Rectal smooth muscle tissue (tissue), 1 donor: ENCODE results near the gene FAM180B.
"Not testable (repeated sequence)": the region's sequence is repeated elsewhere in the genome, so short reads cannot be mapped to it uniquely, and the experiment has no call there.

Experiments used
- H3K27ac ChIP-seq: one replicate; pipeline ENCODE4 v1.7.0; 2013; ENCODE audit warnings: low read depth, low read length, inconsistent platforms
- H3K27me3 ChIP-seq: one replicate; pipeline ENCODE4 v1.7.0; 2013; ENCODE audit warnings: low read length; ENCODE audit not compliant: control insufficient read depth, insufficient read depth
- H3K36me3 ChIP-seq: one replicate; pipeline ENCODE4 v1.7.0; 2013; ENCODE audit warnings: low read length; ENCODE audit not compliant: control insufficient read depth, insufficient read depth
- H3K4me1 ChIP-seq: one replicate; pipeline ENCODE4 v1.7.0; 2013; ENCODE audit warnings: low read length; ENCODE audit not compliant: control insufficient read depth, insufficient read depth
- H3K4me3 ChIP-seq: one replicate; pipeline ENCODE4 v1.7.0; 2013; ENCODE audit warnings: low read length
- H3K9ac ChIP-seq: one replicate; pipeline ENCODE4 v1.7.0; 2013; ENCODE audit warnings: low read length

FAM180B gene

GRCh38 chr11:47553406-47553743 is 33.1 kb upstream of the FAM180B start:
- Histone ChIP-seq H3K9ac (peak overlapping the region; percentile 78), H3K4me3 (peak overlapping the region; percentile 81), H3K27me3 (no peaks in the 10 kb centered on the region), H3K27ac (peak overlapping the region; percentile 66), H3K4me1 (peaks cover 8% of the 10 kb centered on the region), H3K36me3 (no peaks in the 10 kb centered on the region)

GRCh38 chr11:47557004-47557403 is 29.5 kb upstream of the FAM180B start:
- H3K36me3 ChIP-seq, H3K4me3 ChIP-seq, H3K27me3 ChIP-seq, H3K9ac ChIP-seq, H3K27ac ChIP-seq, H3K4me1 ChIP-seq: not testable (repeated sequence)

DNA sequence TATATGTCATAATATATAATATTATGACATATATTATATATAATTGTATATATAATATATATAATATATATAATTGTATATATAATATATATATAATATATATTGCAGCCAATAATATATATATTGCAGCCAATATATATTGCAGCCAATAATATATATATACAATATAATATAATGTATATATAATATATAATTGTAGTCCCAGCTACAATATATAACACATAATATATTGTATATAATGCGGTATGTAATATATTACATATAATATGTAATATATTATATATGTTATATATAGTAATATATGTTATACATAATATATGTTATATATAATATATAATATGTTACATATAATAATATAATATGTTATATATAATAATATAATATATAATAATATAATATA is 27.8 kb upstream of the FAM180B start:
- Histone ChIP-seq H3K36me3 (no peaks in the 10 kb centered on the region), H3K27ac (no peak overlapping the region), H3K9ac (no peak overlapping the region), H3K4me1 (no peaks in the 10 kb centered on the region), H3K4me3 (no peak overlapping the region), H3K27me3 (no peaks in the 10 kb centered on the region)

DNA sequence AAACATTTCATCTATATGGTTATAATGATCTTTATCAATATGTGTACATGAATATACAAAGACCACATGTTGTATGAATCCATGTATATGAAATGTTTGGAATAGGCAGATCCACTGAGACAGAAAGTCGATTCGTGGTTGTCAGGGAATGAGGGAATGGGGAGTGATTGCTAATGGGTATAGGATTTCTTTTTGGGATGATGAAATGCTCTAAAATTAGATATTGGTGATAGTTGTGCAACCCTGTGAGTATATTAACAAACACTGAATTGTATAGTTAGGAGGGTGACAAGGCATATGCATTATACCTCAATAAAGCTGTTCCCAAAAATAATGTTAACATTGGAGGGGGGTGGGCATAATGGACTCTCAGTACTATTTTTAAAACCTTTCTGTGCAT is 26.1 kb upstream of the FAM180B start:
- no peak overlapping the region for H3K4me3 ChIP-seq
- no peak overlapping the region for H3K27ac ChIP-seq
- H3K9ac ChIP-seq = no peak overlapping the region
- peaks cover 3% of the 10 kb centered on the region for H3K4me1 ChIP-seq
- H3K27me3 ChIP-seq = no peaks in the 10 kb centered on the region
- H3K36me3 ChIP-seq = no peaks in the 10 kb centered on the region

DNA sequence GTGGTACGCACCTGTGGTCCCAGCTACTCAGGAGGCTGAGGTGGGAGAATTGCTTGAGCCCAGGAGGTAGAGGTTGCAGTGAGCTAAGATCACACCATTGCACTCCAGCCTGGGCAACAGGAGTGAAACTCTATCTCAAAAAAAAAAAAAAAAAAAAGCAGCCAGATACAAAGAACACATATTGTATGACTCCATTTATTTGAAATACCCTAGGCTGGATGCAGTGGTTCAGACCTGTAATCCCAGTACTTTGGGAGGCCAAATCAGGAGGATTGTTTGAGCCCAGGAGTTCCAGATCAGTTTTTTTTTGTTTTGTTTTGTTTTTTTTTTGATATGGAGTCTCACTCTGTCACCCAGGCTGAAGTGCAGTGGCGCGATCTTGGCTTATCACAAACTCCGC is 24.1 kb upstream of the FAM180B start:
- H3K36me3 ChIP-seq, H3K27ac ChIP-seq, H3K9ac ChIP-seq, H3K4me1 ChIP-seq, H3K27me3 ChIP-seq, H3K4me3 ChIP-seq: not testable (repeated sequence)

DNA sequence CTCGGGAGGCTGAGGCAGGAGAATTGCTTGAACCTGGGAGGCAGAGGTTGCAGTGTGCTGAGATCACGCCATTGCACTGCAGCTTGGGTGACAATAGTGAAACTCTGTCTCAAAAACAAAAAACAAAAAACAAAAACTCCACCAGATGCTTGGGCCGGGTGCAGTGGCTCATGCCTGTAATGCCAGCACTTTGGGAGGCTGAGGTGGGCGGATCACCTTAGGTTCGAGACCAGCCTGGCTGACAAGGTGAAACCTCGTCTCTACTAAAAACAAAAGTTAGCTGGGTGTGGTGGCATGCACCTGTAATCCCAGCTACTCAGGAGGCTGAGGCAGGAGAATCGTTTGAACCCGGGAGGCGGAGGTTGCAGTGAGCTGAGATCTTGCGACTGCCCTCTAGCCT is 22.1 kb upstream of the FAM180B start:
- not testable (repeated sequence) for H3K9ac ChIP-seq, H3K4me3 ChIP-seq, H3K27ac ChIP-seq, H3K36me3 ChIP-seq, H3K4me1 ChIP-seq, H3K27me3 ChIP-seq

DNA sequence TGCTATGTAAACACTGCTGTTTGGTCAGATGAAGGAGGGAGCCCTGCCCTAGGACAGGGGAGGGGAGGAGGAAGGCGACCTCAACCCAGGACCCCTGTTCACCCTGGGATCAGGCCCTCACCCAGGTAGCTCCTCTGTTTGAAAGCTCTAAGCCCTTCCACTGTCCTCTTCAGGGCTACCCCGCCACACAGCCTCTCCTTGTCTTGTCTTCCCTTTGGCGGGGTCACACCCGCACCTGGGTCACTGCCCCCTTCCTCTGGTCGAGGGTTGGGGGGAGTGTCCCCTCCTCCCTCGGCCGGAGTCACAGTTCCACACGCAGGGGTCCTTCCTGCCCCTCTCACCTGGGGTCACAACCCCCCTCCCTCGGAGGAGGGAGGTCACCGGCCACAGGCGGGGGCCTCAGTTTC is 21.5 kb upstream of the FAM180B start:
- H3K4me1 ChIP-seq = peaks cover 5% of the 10 kb centered on the region
- peak overlapping the region; percentile 88 for H3K4me3 ChIP-seq
- peaks cover 3% of the 10 kb centered on the region for H3K36me3 ChIP-seq
- peak overlapping the region; percentile 79 for H3K27ac ChIP-seq
- no peaks in the 10 kb centered on the region for H3K27me3 ChIP-seq
- peak overlapping the region; percentile 77 for H3K9ac ChIP-seq

DNA sequence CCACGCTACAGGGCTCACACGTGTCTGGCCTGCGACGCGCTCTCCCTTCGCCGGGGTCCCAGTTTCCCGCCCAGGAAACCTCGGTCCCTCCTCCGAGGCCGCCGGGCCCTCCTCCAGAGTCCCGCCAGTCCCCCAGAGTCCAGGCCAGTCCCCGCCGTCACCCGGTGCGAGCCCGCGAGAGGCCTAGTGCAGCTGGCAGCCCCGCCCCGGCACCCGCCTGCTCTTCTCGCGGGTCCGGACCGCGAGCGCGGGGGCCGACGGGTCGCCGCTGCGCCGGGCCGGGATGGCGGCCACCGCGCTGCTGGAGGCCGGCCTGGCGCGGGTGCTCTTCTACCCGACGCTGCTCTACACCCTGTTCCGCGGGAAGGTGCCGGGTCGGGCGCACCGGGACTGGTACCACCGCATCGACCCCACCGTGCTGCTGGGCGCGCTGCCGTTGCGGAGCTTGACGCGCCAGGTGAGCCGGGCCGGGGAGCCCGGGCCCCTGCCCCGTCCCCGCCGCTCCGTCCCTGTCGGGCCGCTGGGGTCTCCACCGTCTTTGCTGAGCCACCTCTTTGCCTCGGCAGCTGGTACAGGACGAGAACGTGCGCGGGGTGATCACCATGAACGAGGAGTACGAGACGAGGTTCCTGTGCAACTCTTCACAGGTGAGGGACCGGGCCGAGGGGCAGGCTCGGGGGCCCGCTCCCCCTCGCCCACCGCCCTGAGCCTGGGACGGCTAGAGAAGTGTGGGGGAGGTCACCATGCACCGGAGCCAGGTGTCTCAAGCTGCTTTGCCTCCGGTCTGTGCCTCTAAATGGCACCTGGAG is 20.9 kb upstream of the FAM180B start, which contains the start of gene PTPMT1:
Gene PTPMT1 (plus strand): TSS at position 260 of the 809 bp plus-strand sequence. CDS start 24 bp downstream, at position 284.
- peak within 1 kb of the TSS; percentile 79 for H3K27ac ChIP-seq
- peak within 1 kb of the TSS; percentile 77 for H3K9ac ChIP-seq
- peaks cover 5% of the 10 kb centered on the region for H3K4me1 ChIP-seq
- H3K36me3 ChIP-seq = peaks cover 3% of the 10 kb centered on the region
- H3K4me3 ChIP-seq = peak within 1 kb of the TSS; percentile 88
- no peaks in the 10 kb centered on the region for H3K27me3 ChIP-seq

DNA sequence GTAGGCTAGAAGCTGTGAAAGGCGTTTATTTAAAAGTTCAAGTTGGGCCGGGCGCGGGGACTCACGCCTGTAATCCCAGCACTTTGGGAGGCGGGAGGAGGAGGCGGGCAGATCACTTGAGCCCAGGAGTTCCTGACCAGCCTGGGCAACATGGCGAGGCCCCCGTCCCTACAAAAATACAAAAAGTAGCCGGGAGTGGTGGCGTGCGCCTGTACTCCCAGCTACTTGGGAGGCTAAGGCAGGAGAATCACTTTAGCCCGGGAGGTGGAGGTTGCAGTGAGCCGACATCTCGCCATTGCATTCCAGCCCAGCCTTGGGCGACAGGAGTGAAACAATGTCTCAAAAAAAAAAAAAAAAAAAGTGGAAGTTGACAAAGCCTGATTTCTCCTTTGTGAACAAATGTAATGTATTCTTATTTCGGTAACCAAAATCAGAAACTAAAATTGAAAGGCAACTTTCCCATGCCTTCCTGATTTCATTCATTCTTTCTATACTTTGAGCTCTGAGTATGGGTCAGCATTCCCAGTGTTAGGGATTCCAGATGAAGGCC is 20.3 kb upstream of the FAM180B start:
- H3K4me3 ChIP-seq = peak overlapping the region; percentile 88
- peaks cover 7% of the 10 kb centered on the region for H3K36me3 ChIP-seq
- H3K4me1 ChIP-seq = peaks cover 5% of the 10 kb centered on the region
- H3K27me3 ChIP-seq = no peaks in the 10 kb centered on the region
- H3K9ac ChIP-seq = peak overlapping the region; percentile 70
- H3K27ac ChIP-seq = peak overlapping the region; percentile 79

- H3K9ac ChIP-seq = no peak overlapping the region
- H3K36me3 ChIP-seq = peaks cover 17% of the 10 kb centered on the region
- peaks cover 5% of the 10 kb centered on the region for H3K4me1 ChIP-seq
- no peak overlapping the region for H3K4me3 ChIP-seq
- H3K27me3 ChIP-seq = no peaks in the 10 kb centered on the region
- no peak overlapping the region for H3K27ac ChIP-seq
Measured at GRCh38 chr11:47569646-47570045, 16.8 kb upstream of the FAM180B start.

DNA sequence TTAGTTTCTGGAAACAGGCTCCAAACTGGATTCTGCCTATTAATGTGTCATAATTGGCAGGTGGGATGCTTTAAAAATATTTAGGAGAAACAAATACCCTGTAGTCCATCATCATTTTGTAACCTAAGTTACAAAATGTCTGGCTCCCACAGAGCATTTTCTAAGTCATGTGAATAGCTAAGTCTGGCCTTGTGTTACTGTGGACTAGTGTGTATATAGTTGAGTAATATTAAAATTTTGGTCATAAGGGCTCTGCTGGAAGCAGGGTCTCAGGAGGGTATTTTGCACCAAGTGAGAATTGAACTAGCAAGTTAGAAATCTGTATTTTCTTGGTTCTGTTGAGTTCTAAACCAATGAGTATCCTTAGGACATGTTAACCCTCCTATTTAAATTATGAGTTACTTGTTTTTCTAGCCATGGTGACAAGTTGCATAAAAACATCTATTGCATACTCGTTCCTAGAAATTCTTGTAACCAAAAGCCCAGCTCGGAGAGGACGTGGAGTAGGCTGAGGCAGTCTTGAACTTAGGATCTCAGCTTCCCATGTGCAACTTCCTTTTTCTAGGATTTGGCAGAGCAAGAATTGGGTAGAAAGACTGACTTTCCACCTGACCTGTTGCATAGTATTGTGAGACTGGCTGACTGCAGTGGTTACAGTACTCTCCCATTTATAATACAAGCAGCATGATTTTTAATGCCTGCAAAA is 15.7 kb upstream of the FAM180B start:
- Histone ChIP-seq H3K27me3 (no peaks in the 10 kb centered on the region), H3K4me3 (no peak overlapping the region), H3K9ac (no peak overlapping the region), H3K36me3 (peaks cover 17% of the 10 kb centered on the region), H3K27ac (no peak overlapping the region), H3K4me1 (peaks cover 2% of the 10 kb centered on the region)

- no peak overlapping the region for H3K27ac ChIP-seq
Measured at GRCh38 chr11:47571357-47571729, 15.1 kb upstream of the FAM180B start.

More at GRCh38 chr11:47571357-47571729, 15.1 kb upstream of the FAM180B start:
- H3K36me3 ChIP-seq = peaks cover 17% of the 10 kb centered on the region
- no peak overlapping the region for H3K9ac ChIP-seq
- no peaks in the 10 kb centered on the region for H3K27me3 ChIP-seq
- H3K4me1 ChIP-seq = peaks cover 2% of the 10 kb centered on the region
- H3K4me3 ChIP-seq = no peak overlapping the region
